Activated CD8-positive, alpha-beta T cell treated with anti-CD3 and anti-CD28 coated beads for 36 hours (primary cell): ENCODE measurements around the gene WNT7B. TPM values are rescaled to one million over a fixed set of nuclear protein-coding genes. Genes with fewer than 3 reads are reported as not detected.

Experiments used
- ATAC-seq: fragments of 200-7000 bp; cut with Tn5 transposase; one replicate; pipeline ENCODE4 v1.10.0; 2021; ENCODE audit warnings: mild to moderate bottlenecking, moderate library complexity
- CTCF ChIA-PET: fragments of 350-600 bp; sonication (Branson Sonifier 250); formaldehyde crosslinking; loops from one replicate; lab custom pipeline; 2021; ENCODE audit warnings: antibody characterized with exemption; lab: Charles Lee
- POLR2A ChIA-PET: fragments of 350-600 bp; sonication (Branson Sonifier 250); formaldehyde crosslinking; loops from one replicate; lab custom pipeline; 2021; ENCODE audit warnings: antibody characterized with exemption; lab: Charles Lee
- DNase-seq: peaks from one replicate; pipeline ENCODE4 v3.0.0-alpha.2; 2020
- H3K27ac Mint-ChIP-seq: one replicate; pipeline ENCODE4 v1.8.0; 2021; ENCODE audit warnings: mild to moderate bottlenecking, mixed read lengths
- H3K27me3 Mint-ChIP-seq: one replicate; pipeline ENCODE4 v1.8.0; 2021; ENCODE audit warnings: mixed read lengths
- H3K36me3 Mint-ChIP-seq: one replicate; pipeline ENCODE4 v1.8.0; 2021; ENCODE audit warnings: low read depth, mixed read lengths
- H3K4me1 Mint-ChIP-seq: one replicate; pipeline ENCODE4 v1.8.0; 2021; ENCODE audit warnings: low read depth, mixed read lengths
- H3K4me3 Mint-ChIP-seq: one replicate; pipeline ENCODE4 v1.8.0; 2021; ENCODE audit warnings: mild to moderate bottlenecking, moderate library complexity, mixed read lengths
- H3K9me3 Mint-ChIP-seq: one replicate; pipeline ENCODE4 v1.8.0; 2021; ENCODE audit warnings: mixed read lengths
- CTCF ChIP-seq: fragments of 200-600 bp; IDR thresholded peaks from one replicate; pipeline ENCODE4 v1.8.0; 2022; ENCODE audit warnings: antibody characterized with exemption, mild to moderate bottlenecking
- intact Hi-C: fragments of 100-400 bp; cut with micrococcal nuclease; formaldehyde crosslinking; loops from one replicate; pipeline ENCODE4 v1.10.0; 2022
- total RNA-seq, 2 experiments: library from RNA; stranded (reverse); gene quantifications; one replicate each; pipeline ENCODE4 v1.2.3, GENCODE V29; 2021

The WNT7B gene
- total RNA-seq, 2 experiments from 2014 or later, result not detected

GRCh38 chr22:45876136-45877035 lies 100.6 kb downstream of the WNT7B start:
- POLR2A ChIA-PET, result no interaction called here
- DNase-seq (no peak), ATAC-seq (no peak)
- Mint-ChIP-seq H3K4me1 (no peaks in the 10 kb centered on the region), H3K27me3 (peaks cover 19% of the 10 kb centered on the region), H3K9me3 (peaks cover 8% of the 10 kb centered on the region), H3K27ac (no peak overlapping the region), H3K36me3 (no peaks in the 10 kb centered on the region), H3K4me3 (no peak overlapping the region)
- intact Hi-C loops, result no loop called here
- no peak for TF ChIP-seq CTCF
- CTCF ChIA-PET, result interaction anchor here (2.4 to 4.6 kb wide), 2 partner anchors 12 to 13 kb away, joined by 14 to 33 read pairs; no protein-coding TSS in a partner anchor

- H3K4me1 Mint-ChIP-seq, result no peaks in the 10 kb centered on the region
- TF ChIP-seq CTCF, result no peak
- H3K27ac Mint-ChIP-seq, result no peak overlapping the region
- POLR2A ChIA-PET, result no interaction called here
- CTCF ChIA-PET, result interaction anchor here (4.6 kb wide), 1 partner anchor 8 kb away, joined by 33 read pairs; no protein-coding TSS in a partner anchor
- no peak for DNase-seq
- H3K4me3 Mint-ChIP-seq, result no peak overlapping the region
- H3K36me3 Mint-ChIP-seq, result no peaks in the 10 kb centered on the region
- no peak for ATAC-seq
- intact Hi-C loops, result no loop called here
- peaks cover 8% of the 10 kb centered on the region for H3K9me3 Mint-ChIP-seq
- peaks cover 13% of the 10 kb centered on the region for H3K27me3 Mint-ChIP-seq
Observed at GRCh38 chr22:45872659-45873263, 104.2 kb downstream of the WNT7B start.

- no peaks in the 10 kb centered on the region for H3K4me1 Mint-ChIP-seq
- no peak for DNase-seq
- no peak for ATAC-seq
- peaks cover 8% of the 10 kb centered on the region for H3K9me3 Mint-ChIP-seq
- ChIA-PET CTCF (no interaction called here), POLR2A (no interaction called here)
- no peak for TF ChIP-seq CTCF
- H3K4me3 Mint-ChIP-seq, result no peak overlapping the region
- H3K27ac Mint-ChIP-seq, result no peak overlapping the region
- no peaks in the 10 kb centered on the region for H3K36me3 Mint-ChIP-seq
- intact Hi-C loops, result no loop called here
- H3K27me3 Mint-ChIP-seq, result peaks cover 15% of the 10 kb centered on the region
Observed at GRCh38 chr22:45871721-45872120, 105.2 kb downstream of the WNT7B start.

Other genes starting within 250 kb of the WNT7B start
- gene PPARA, start 173.4 kb upstream of the WNT7B start, total RNA-seq, result 10 to 100 TPM in 1 of 2 experiments, 1 to 10 TPM in 1; 9.1 to 11.8 TPM